Hair follicle dermal papilla cell (primary cell): ENCODE data around the gene OR2C1. TPM values are rescaled to one million over a fixed set of nuclear protein-coding genes. Genes with fewer than 3 reads are reported as not detected.

Experiments used
- total RNA-seq: library from RNA; depleted of rRNA; stranded (reverse); fragments of >200 nt; gene quantifications from 2 replicates; pipeline ENCODE4 v1.2.3, GENCODE V29; 2012

OR2C1 gene
- total RNA-seq = 0.16 and 0.24 TPM in 2 replicates

DNA sequence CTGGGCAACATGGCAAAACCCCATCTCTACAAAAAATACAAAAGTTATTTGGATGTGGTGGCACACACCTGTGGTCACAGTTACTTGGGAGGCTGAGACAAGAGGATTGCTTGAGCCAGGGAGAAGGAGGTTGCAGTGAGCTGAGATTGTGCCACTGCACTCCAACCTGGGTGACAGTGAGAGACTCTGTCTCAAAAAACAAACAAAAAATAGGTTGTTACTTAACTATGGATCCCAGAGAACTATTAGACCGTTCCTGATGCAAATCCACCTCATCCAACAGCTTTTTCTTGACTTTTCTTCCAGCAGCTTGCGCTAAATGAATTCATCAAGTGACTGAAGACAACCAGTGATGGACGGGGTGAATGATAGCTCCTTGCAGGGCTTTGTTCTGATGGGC is at the start of gene OR2C1:
Gene OR2C1, plus strand, starts transcription at position 301 of the 400 bp plus-strand sequence. Its CDS starts 52 bp downstream, at position 353.

DNA sequence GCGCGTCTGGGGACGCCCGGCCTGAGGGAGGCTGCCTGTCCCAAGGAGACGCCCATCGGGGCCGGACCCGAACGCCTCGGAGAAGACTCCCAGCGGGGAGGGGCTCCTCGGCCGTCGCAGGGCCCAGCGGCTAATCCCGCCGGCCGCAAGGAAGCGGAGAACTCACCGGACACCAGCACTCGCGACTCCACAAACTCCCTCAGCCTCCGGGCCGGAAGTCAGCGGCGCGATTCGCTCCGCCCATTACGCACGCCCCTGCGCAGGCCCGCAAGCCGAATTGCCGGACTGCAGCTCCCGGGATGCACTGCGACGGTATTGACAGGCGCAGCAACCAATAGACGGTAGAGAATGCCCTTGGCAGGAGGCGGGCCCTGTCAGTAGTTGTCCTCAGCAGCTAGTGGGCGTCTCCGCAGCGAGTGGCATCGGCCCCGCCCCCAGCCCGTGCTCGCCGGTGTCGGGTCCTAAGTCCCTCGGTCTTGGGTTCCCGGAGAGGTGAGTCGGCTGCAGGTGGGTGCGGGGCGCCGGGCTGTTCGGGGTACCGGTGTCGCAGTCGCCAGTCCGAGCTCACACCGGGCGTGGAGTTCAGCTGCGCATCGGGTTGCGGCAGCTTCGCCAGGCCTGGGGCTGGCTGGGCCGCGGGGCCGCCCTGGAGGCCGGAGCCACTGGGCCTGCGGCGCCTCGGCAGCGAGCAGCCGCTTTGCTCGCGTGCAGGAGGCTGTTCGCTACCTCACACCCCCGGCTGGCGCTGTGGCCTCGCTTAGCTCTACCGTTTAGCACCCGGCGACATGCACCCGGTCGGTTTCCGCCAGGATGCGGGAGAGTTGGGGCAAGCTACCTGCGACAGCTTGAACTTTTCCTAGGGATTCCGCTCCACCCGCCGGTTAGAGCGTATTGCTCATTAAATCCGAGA is 45.3 kb downstream of the OR2C1 start, which contains the start of the genes ZNF174 and ZSCAN32:
Gene ZNF174, plus strand, starts transcription at position 437 of the 910 bp plus-strand sequence. CDS start 790 bp downstream, outside the sequence.
Gene ZSCAN32, minus strand, starts transcription at position 226 of the 910 bp plus-strand sequence. CDS start 3,447 bp downstream, outside the sequence.

Other genes with a start within 250 kb of the OR2C1 start
- 19.8 and 21.1 TPM in 2 replicates for gene ZNF205, start 243.3 kb upstream of the OR2C1 start, total RNA-seq
- 10.1 and 11.7 TPM in 2 replicates for gene ZNF213, start 220.9 kb upstream of the OR2C1 start, total RNA-seq
- not detected in 2 replicates for gene OR1F1, start 167.7 kb upstream of the OR2C1 start, total RNA-seq
- 9.2 and 9.5 TPM in 2 replicates for gene ZNF200, start 120.7 kb upstream of the OR2C1 start, total RNA-seq
- gene MEFV, start 99.3 kb upstream of the OR2C1 start, total RNA-seq = 0.12 and 0.16 TPM in 2 replicates
- 69.1 and 74.9 TPM in 2 replicates for gene ZNF263, start 72.4 kb upstream of the OR2C1 start, total RNA-seq
- gene TIGD7, start 50.5 kb upstream of the OR2C1 start, total RNA-seq = 4.5 and 5.2 TPM in 2 replicates
- gene ZNF75A, start 50.4 kb upstream of the OR2C1 start, total RNA-seq = 26.2 and 28.4 TPM in 2 replicates
- gene ZSCAN32, start 45.1 kb downstream of the OR2C1 start, total RNA-seq = 15.7 and 18.2 TPM in 2 replicates
- 11.0 and 12.0 TPM in 2 replicates for gene ZNF174, start 45.3 kb downstream of the OR2C1 start, total RNA-seq
- 2.4 and 3.2 TPM in 2 replicates for gene ZNF597, start 87.6 kb downstream of the OR2C1 start, total RNA-seq
- 16.5 and 17.8 TPM in 2 replicates for gene NAA60, start 87.8 kb downstream of the OR2C1 start, total RNA-seq
- not detected in 2 replicates for gene C16orf90, start 139.6 kb downstream of the OR2C1 start, total RNA-seq
- 14.7 and 25.8 TPM in 2 replicates for gene CLUAP1, start 145.1 kb downstream of the OR2C1 start, total RNA-seq
- 0.12 and 0.16 TPM in 2 replicates for gene NLRC3, start 221.5 kb downstream of the OR2C1 start, total RNA-seq